Measurements from ENCODE around the gene SMAD4. TPM values are rescaled to one million over a fixed set of nuclear protein-coding genes. Genes with fewer than 3 reads are reported as not detected.
"Not testable (repeated sequence)": the region's sequence is repeated elsewhere in the genome, so short reads cannot be mapped to it uniquely, and the experiment has no call there.

Gene SMAD4
- total RNA-seq, 2 experiments from 2014 or later, result 75.3 to 78.6 TPM

DNA sequence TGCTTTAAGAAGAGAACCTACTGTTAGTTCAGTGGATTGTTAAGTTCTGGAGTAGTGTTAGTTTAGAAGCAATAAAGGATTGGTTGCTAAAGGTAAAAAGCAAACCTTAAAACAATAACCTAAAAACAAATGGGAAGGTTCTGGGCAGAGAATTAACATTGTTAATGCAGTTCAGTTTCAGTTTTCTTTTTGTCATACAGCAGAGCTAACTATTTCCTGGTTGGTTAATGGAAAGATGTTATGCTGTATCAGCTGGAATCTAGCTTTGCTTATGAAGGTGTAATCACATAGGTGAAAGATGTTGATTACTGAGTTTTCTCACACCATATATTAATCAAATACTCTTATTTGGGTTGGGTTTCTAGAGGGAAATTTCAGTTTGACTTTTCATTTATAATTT is 23.8 kb downstream of the SMAD4 start:
- ChIA-PET POLR2A (interaction anchor here (1.0 kb wide), 1 partner anchor 23 kb away, joined by 3 read pairs; the partner anchor contains the start of gene SMAD4), CTCF (no interaction called here)

- CTCF ChIA-PET, result no interaction called here
Measured at GRCh38 chr18:51054764-51055163, 24.8 kb downstream of the SMAD4 start.

DNA sequence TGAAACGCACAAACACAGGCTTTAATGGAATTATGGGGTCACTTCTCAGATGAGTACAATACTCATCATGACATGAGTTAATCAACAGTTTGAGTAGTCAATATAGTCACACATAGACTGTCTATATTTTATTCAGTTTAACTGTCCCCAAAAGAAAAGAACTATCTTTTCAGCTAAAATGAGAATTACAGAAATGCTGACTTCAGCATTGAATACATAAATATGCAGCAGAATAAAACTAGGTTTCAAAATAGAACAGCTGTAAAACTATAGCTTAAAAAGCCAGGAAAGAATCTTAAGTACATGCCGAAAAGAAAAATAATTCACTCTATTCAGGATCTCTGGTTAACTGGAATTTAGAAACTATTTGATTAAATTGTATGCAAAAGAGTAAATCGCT is 30.0 kb downstream of the SMAD4 start:
- ChIA-PET POLR2A (no interaction called here), CTCF (no interaction called here)

More at GRCh38 chr18:51054764-51055163, 24.8 kb downstream of the SMAD4 start:
- POLR2A ChIA-PET, result no interaction called here

DNA sequence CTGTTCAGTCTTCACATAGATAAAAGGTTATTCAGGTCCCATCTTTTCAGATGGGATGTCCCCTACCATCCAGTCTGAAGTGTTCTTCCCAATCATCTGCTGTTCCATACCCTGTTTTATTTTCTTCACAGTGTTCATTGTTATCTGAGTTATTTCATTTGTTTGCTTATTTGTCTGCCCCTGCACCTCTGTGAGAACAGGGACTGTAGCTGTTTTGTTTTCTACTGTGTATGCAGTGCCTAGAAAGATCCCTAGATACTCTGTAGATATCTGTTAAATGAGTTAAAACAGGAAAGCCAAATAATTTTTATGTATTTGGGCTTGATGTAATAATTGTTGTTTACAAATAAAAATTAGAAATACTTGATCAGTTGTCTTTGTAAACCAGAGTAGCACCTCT is 34.2 kb downstream of the SMAD4 start:
- ChIA-PET POLR2A (no interaction called here), CTCF (interaction anchor here (1.5 kb wide), 1 partner anchor 13 kb away, joined by 4 read pairs; no protein-coding TSS in a partner anchor)

DNA sequence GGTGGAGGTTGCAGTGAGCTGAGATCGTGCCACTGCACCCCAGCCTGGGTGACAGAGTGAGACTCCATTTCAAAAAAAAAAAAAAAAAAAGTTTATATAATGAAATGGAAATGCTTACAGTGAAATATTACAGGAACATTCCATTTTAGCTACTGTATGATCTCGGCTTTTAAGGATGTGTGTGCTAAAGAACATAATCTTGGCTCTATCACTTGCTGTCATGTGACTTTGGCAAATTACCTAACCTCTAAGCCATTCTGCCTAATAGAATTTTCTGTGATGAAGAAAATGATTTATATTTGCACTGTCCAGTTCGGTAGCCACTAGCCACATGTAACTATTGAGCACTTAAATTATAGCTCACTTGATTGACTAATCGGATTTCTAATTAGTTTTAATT is 36.3 kb downstream of the SMAD4 start:
- ChIA-PET CTCF (no interaction called here), POLR2A (no interaction called here)

DNA sequence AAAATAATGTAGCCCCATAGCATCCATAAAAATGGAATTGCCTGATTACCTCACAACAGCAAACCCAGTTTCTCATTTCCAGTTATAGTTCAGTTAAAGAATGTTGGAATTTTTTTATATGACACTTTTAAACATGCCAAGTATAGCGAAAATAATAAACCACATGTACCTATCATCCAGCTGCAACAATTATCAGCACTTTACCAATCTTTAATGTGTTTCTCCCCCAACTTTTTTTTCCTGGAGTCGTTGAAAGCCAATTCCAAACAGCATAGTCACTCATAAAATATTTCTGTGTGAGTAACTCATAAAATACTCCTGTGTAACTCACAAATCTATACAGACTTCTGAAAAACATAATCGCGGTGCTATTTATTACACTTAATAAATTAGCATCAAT is 38.1 kb downstream of the SMAD4 start:
- POLR2A ChIA-PET, result no interaction called here
- CTCF ChIA-PET, result no interaction called here

DNA sequence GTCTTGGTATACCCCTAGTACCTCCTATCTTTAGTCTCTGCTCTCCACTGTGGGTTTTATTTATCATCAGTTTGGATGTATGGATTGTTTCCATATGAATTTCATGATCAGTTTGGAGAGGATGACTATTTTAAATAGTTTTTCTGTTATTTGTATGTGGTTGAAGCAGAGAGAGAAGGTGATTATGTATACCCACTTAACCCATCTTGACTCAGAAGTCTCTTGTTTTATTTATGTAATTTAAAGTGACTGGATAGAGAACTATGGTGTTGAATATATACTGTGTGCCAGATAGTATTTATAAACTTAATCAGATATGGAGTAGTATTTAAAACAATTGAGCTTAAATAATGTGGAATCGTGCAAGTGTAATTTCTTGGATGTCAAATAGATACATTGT is 39.9 kb downstream of the SMAD4 start:
- CTCF ChIA-PET, result no interaction called here
- POLR2A ChIA-PET, result interaction anchor here (2.1 kb wide), 1 partner anchor 40 kb away, joined by 5 read pairs; the partner anchor contains the start of gene SMAD4

- CTCF ChIA-PET, result no interaction called here
Measured at GRCh38 chr18:51070545-51070944, 40.5 kb downstream of the SMAD4 start.

DNA sequence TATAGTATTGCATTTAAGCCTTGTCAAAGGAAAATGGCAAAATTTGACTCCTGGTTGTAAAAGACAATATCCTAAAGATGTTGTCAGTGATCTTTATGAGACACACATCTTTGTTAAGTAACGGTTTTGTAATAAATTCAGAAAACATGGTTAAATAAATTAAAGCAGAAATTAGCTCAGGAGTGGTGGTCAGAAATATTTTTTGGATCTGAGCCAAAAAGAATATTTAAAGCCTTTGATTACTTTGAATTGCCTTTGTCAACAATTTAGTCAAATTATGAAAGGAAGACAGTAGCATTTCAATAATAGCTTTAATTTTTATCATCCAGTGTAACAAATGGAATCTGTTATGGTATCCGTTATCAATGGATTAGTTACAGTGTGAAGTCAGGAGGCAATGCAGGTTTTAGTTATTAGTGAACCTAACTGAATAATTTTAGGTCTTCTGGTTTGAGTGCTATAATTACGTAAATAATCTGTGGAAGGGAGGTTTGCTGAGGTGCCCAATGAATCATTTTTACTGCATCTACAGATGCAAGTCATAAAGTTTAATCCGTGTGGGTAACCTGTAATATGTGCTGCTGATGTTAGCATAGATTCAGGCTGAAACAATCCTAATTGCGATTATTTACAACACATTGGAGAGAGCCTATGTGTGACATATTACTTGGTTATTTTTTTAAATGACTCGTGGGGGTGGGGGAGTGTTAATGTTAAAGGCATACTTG is 42.7 kb downstream of the SMAD4 start:
- POLR2A ChIA-PET, result no interaction called here
- CTCF ChIA-PET, result no interaction called here

More at GRCh38 chr18:51070545-51070944, 40.5 kb downstream of the SMAD4 start:
- POLR2A ChIA-PET, result interaction anchor here (0.5 to 2.1 kb wide), 2 partner anchors 40 to 122 kb away, joined by 4 to 5 read pairs; partner anchors contain the start of gene SMAD4

DNA sequence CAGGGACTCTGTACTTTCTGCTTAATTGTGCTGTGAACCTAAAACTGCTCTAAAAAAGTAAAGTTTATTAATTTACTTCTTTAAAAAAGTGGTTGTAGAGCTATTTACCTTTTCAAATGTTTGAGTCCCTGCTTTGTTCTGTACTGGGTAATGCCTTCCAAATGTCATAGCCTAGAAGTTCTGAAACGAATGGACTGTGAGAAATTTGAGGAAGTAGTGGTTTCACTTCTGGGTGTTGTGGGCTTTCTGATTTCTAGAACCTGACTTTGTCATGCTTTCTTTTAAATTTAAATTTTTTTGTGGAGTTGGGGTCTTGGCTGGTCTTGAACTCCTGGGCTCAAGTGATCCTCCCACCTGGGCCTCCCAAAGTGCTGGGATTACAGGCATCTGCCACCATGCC is 44.6 kb downstream of the SMAD4 start:
- CTCF ChIA-PET, result no interaction called here
- POLR2A ChIA-PET, result no interaction called here

- ChIA-PET CTCF (no interaction called here), POLR2A (no interaction called here)
Measured at GRCh38 chr18:51076503-51076902, 46.5 kb downstream of the SMAD4 start.

DNA sequence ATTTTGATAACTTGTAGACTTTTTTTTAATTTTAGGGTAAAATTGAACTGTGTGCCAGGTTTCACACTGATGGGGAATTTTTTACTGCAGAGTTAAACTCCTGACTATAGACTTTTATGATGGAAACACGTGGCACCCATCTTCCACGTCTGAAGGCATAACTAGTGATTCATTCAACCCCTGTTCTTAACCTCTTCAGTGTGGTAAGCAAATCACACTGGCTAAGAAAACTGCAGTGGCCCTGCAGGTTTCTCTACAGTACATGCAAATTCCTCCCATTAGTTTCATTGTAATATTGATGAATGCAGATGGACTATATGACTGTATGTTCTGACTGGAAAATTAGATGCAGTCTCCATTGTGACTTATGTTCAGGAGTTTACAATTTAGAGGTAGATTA is 47.2 kb downstream of the SMAD4 start:
- POLR2A ChIA-PET, result no interaction called here
- CTCF ChIA-PET, result no interaction called here

DNA sequence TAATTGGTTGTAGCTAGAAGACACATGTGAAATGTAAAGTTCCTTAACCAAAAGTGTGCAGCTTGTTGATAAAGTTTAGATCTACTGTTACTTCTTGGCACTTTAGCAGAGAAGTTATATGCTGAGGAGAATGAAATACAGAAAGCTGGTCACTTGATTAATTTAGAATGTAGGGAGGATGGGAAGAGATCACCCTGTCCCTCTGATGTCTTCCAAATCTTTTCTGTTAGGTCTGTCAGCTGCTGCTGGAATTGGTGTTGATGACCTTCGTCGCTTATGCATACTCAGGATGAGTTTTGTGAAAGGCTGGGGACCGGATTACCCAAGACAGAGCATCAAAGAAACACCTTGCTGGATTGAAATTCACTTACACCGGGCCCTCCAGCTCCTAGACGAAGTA is 48.0 kb downstream of the SMAD4 start:
- CTCF ChIA-PET, result no interaction called here

GRCh38 chr18:51082571-51083267 is 52.7 kb downstream of the SMAD4 start:
- ChIA-PET POLR2A (no interaction called here), CTCF (interaction anchor here (0.6 kb wide), 1 partner anchor 306 kb away, joined by 3 read pairs; no protein-coding TSS in a partner anchor)

More for the DNA sequence above, 48.0 kb downstream of the SMAD4 start:
- POLR2A ChIA-PET, result no interaction called here

- CTCF ChIA-PET, result interaction anchor here (1.2 kb wide), 1 partner anchor 263 kb away, joined by 3 read pairs; the partner anchor contains the start of gene MRO
- POLR2A ChIA-PET, result no interaction called here
Measured at GRCh38 chr18:51083398-51083797, 53.4 kb downstream of the SMAD4 start.

DNA sequence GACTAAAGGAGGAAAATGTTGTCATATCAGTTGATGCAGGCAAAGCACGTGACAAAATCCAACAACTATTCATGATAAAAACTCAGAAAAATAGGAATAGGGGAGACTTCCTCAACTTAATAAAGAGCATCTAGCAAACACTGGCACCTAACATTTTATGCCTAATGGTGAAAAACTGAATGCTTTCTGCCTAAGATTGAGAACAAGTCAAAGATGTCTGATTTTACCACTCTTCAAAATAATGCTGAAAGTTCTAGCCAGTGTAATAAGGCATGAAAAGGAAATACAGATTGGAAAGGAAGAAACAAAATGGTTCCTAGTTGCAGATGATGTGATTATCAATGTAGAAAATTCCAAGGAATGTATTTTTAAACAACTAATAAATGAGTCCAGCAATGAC is 58.4 kb downstream of the SMAD4 start:
- CTCF ChIA-PET, result no interaction called here
- POLR2A ChIA-PET, result no interaction called here

DNA sequence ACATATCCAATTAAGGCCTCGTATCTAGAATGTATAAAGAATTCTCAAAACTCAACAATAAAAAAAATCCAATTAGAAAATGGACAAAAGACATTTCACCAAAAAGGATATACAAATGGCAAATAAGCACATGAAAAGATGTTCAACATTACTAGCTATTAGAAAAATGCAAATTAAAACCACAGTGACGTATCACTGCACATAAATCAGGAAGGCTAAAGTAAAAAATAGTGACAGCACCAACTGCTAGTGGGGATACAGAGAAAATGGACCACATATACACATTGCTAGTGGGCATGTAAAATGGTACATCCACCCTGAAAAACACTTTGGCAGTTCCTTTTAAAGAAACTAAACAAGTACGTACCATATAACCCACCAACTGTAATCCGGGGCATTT is 59.7 kb downstream of the SMAD4 start:
- ChIA-PET POLR2A (no interaction called here), CTCF (interaction anchor here (1.4 kb wide), 1 partner anchor 10 kb away, joined by 5 read pairs; no protein-coding TSS in a partner anchor)

GRCh38 chr18:51091270-51091669 is 61.3 kb downstream of the SMAD4 start:
- POLR2A ChIA-PET, result no interaction called here

DNA sequence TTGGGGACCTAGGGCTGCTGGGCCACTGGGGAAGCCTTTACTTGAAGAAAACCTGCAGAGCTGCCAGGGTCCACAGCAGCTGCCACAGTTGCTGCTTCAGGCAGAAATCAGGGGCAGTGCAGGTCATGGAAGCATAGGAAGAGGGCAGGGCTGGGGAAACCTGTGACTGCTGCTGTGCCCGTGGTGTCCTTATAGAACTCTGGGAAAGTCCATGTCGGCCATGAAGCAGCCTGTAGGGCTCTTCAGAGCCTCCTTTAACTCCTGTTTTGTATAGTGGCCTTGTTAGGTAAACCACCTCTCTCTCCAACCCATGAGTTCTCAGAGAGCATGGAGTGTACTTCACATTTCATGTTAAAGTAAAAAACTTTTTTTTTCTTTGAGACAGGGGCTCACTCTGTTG is 62.1 kb downstream of the SMAD4 start:
- CTCF ChIA-PET, result no interaction called here
- POLR2A ChIA-PET, result no interaction called here

More at GRCh38 chr18:51091270-51091669, 61.3 kb downstream of the SMAD4 start:
- CTCF ChIA-PET, result no interaction called here

GRCh38 chr18:51092967-51093366 is 63.0 kb downstream of the SMAD4 start:
- CTCF ChIA-PET, POLR2A ChIA-PET: not testable (repeated sequence)
